ENCODE results near the gene CEP170B.

CEP170B gene

DNA sequence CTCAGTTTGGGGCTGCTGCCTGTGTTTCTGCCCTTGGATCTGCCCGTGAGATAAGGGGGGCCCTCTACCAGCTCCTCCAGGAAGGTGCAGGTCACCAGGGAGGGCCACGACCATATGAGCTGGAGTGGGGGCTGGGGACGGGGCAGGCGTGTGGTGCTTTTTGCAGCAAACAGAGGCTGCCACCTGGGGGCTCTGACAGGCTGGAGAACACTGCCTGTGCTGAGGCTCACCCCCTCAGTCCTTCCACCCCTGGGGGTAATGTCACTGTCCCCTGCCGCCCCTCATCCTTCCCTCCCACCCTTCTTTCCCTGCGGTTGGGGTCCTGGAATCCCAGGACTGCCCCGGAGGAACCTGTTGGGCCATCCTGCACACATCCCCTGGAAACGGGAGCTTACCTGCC lies 62.8 kb downstream of the CEP170B start:
- TF ChIP-seq JUND (IDR thresholded peaks at IDR 0.05; ENCODE audit: low read depth): no peak
- in situ Hi-C loops (cut with HindIII; ENCODE audit: low pct_unique_long_range_greater_than_20kb, low sequenced_read_pairs): no loop called here
- DNase-seq (ENCODE audit: low read depth in 1 of 2, low spot score in 1 of 2): no peak

- no peak for DNase-seq (ENCODE audit: low read depth in 1 of 2, low spot score in 1 of 2)
- in situ Hi-C loops (cut with HindIII; ENCODE audit: low pct_unique_long_range_greater_than_20kb, low sequenced_read_pairs): no loop called here
- no peak for TF ChIP-seq JUND (IDR thresholded peaks at IDR 0.05; ENCODE audit: low read depth)
Measured at GRCh38 chr14:104928391-104929133, 63.5 kb downstream of the CEP170B start.

DNA sequence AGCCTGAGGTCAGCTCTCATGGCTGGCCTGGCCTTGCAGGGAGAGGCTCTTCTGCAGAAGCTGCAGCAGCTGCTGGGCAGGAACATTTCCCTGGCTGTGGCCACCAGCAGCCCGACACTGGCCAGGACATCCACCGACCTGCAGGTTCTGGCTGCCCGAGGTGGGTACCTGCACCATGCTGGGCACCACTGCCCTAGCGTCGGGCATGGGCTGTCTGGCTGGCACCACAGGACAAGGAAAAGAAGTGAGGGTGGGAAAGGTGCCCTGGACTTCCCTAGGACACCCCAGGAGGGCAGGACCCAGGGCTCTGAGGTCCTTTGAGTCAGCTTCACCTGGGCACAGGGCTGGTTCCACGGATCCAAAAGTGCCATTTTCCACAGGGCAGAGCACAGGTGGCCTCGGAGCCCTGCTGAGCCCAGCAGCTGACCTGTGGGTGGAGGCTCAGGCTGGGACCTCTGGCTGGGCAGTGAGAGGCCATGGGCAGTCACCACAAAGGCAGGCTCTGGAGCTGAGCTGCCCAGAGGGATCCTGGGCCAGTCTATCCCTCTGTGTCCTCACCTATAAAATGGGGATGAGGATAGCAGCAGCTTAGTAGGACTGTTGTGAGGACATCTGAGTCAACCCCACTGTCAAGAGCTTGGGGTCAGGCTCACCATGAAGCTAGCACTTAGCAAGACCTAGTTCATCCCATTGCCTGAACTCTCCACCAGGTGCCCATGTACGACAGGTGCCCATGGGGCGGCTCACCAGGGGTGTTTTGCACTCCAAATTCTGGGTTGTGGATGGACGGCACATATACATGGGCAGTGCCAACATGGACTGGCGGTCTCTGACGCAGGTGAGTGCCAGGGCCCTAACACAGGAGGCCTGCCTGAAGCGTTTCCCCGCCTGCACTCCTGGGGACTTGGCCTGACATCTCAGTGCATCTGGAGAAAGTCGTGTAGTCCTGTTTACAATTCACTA lies 64.5 kb downstream of the CEP170B start:
- TF ChIP-seq JUND (IDR thresholded peaks at IDR 0.05; ENCODE audit: low read depth): no peak
- DNase-seq (ENCODE audit: low read depth in 1 of 2, low spot score in 1 of 2): no peak
- in situ Hi-C loops (cut with HindIII; ENCODE audit: low pct_unique_long_range_greater_than_20kb, low sequenced_read_pairs): no loop called here

- in situ Hi-C loops (cut with HindIII; ENCODE audit: low pct_unique_long_range_greater_than_20kb, low sequenced_read_pairs): no loop called here
- TF ChIP-seq JUND (IDR thresholded peaks at IDR 0.05; ENCODE audit: low read depth): no peak
- no peak for DNase-seq (ENCODE audit: low read depth in 1 of 2, low spot score in 1 of 2)
Measured at GRCh38 chr14:104930526-104931303, 65.6 kb downstream of the CEP170B start.

DNA sequence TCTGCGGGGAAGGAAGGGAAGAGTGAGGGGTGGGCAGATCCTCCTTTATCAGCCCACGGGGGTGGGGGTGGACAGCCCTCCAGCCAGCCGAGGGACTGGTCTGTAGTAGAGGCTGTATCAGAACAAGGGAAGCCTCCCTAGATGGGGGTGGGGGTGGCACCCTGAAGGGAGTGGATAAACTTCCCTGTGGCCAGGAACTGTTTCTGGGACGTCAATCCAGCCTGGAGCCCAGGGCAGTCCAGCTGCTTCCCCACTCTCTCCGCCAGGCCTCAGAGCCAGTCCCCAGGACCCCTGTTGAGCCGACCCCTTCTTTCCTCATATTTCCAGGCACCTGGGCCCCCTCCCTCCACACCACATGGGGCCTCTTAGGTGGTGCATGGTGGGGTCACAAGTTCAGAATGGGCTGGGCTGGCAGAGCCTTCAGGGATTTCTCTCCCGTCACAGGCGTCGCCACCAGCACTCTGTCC lies 66.3 kb downstream of the CEP170B start:
- DNase-seq (ENCODE audit: low read depth in 1 of 2, low spot score in 1 of 2): no peak
- TF ChIP-seq JUND (IDR thresholded peaks at IDR 0.05; ENCODE audit: low read depth): no peak
- in situ Hi-C loops (cut with HindIII; ENCODE audit: low pct_unique_long_range_greater_than_20kb, low sequenced_read_pairs): no loop called here

DNA sequence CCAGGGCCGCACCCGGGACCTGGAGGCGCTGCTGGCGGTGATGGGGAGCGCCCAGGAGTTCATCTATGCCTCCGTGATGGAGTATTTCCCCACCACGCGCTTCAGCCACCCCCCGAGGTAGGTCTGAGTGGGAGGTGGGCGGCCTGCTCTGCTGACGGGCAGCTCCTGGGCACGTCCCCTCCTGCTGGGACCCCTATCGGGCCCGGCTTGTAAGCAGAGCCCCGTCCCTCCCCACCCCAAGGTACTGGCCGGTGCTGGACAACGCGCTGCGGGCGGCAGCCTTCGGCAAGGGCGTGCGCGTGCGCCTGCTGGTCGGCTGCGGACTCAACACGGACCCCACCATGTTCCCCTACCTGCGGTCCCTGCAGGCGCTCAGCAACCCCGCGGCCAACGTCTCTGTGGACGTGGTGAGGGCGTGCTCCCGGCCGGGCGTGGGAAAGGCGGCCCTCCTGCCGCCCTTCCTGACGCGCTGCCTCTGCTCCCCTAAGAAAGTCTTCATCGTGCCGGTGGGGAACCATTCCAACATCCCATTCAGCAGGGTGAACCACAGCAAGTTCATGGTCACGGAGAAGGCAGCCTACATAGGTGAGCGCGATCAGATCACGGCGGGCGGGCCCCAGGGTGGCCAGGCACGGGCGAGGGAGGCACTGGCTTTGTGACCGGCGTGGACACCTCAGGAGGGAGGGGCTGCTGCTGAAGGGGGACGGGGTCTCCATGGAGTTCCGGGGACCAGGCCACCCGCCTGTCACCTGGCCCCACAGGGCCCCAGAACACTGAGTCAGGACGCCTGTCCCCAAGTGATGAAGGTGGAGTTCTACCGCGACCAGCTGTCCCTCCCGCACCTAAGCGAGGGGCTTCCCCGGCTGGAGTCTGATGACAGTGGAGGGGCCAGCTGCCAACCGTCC lies 67.0 kb downstream of the CEP170B start:
- TF ChIP-seq JUND (IDR thresholded peaks at IDR 0.05; ENCODE audit: low read depth): no peak
- DNase-seq (ENCODE audit: low read depth in 1 of 2, low spot score in 1 of 2): no peak
- in situ Hi-C loops (cut with HindIII; ENCODE audit: low pct_unique_long_range_greater_than_20kb, low sequenced_read_pairs): no loop called here

GRCh38 chr14:104932676-104933631 lies 67.9 kb downstream of the CEP170B start:
- DNase-seq (ENCODE audit: low read depth in 1 of 2, low spot score in 1 of 2): peak; percentile 92 to 98
- no peak for TF ChIP-seq JUND (IDR thresholded peaks at IDR 0.05; ENCODE audit: low read depth)
- in situ Hi-C loops (cut with HindIII; ENCODE audit: low pct_unique_long_range_greater_than_20kb, low sequenced_read_pairs): no loop called here

DNA sequence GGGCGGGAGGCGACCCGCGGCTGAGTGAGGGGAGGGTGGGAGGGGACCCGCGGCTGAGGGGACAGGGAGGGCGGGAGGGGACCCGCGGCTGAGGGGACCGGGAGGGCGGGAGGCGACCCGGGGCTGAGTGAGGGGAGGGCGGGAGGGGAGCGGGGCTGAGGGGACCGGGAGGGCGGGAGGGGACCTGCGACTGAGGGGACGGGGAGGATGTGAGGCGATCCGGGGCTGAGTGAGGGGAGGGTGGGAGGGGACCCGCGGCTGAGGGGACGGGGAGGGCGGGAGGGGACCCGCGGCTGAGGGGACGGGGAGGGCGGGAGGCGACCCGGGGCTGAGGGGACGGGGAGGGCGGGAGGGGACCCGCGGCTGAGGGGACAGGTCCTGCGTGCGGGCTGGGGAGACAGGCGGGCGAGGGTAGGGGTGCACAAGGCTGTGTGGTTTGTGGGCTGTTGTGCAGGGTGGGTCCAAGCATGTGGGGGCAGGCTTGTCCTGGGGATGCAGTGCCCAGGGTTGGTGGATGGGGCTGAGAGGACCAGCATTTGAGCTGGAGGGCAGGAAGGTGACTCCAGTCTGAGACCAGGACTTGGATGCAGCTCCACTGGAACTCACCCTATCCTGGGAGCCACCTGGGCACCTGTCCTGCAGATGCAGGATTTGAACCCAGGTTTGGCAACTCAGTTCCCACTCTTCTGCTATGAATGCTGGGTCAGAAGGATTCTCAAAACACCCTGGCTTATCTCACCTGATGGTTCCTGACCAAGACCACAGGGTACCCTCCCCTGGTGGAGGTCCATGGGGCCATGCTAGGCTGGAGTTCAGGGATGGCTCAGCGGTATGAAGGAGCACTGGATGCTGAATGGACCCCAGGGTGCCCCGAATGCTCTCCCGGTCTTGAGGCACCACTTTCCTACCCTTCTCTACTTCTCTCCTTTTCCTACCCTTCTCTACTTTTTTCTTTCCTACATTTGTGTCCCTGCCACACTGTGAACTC lies 69.0 kb downstream of the CEP170B start:
- TF ChIP-seq JUND (IDR thresholded peaks at IDR 0.05; ENCODE audit: low read depth): no peak
- in situ Hi-C loops (cut with HindIII; ENCODE audit: low pct_unique_long_range_greater_than_20kb, low sequenced_read_pairs): no loop called here
- DNase-seq (ENCODE audit: low read depth in 1 of 2, low spot score in 1 of 2): no peak

DNA sequence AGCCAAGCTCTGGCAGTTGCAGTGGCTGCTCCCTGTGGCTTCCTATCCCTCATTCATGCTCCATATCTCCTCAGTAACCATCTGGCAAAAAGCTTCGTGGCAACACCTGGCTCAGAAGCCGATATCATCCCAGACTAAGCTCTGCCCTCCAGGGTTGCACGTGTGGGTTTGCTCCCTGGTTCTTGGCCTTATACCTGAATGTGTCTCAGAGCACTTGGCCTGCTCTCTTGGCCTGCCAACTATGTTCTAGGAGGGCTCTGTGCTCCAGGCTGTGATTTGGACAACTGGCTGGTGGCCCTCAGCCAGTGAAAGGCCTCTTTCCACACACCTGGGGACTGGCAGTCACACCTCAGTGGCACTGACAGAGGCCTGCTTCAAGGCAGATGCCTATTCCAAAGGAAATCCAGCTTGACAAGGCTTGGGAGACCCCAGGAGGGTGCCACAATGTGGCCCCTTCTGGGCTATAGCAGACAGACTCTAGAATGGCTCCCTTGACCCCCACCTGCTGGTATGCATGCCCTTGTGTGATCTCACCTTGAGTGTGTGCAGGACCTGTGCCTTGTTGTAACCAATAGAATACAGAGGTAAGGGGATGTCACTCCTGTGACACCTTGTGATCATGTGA lies 70.1 kb downstream of the CEP170B start:
- no peak for TF ChIP-seq JUND (IDR thresholded peaks at IDR 0.05; ENCODE audit: low read depth)
- DNase-seq (ENCODE audit: low read depth in 1 of 2, low spot score in 1 of 2): no peak
- in situ Hi-C loops (cut with HindIII; ENCODE audit: low pct_unique_long_range_greater_than_20kb, low sequenced_read_pairs): no loop called here

Data from T47D (cell line).